ENCODE measurements around the gene DNAAF1. TPM values are rescaled to one million over a fixed set of nuclear protein-coding genes. Genes with fewer than 3 reads are reported as not detected.

Gene DNAAF1
- total RNA-seq, 1 experiment from 2014 or later, result not detected

- Histone ChIP-seq H3K9me3 (ENCODE audit: low read length) (no peaks in the 10 kb centered on the region), H3K4me1 (ENCODE audit: low read length) (peaks cover 7% of the 10 kb centered on the region), H3K4me2 (ENCODE audit: low read depth, low read length, poor library complexity, severe bottlenecking) (no peak overlapping the region), H3K9ac (ENCODE audit: low read length) (no peak overlapping the region), H3K79me2 (ENCODE audit: low read length) (peaks cover 20% of the 10 kb centered on the region), H4K20me1 (ENCODE audit: insufficient read depth, low read depth, low read length) (0 out of 2 replicates have a peak, but pooled peaks cover 6% of the 10 kb centered on the region), H3K4me3 (ENCODE audit: low read length) (no peak overlapping the region), H2AFZ (ENCODE audit: low read length) (no peak overlapping the region), H3K36me3 (ENCODE audit: insufficient read depth, low read length) (no peaks in the 10 kb centered on the region), H3K27ac (ENCODE audit: low read length) (no peak overlapping the region), H3K27me3 (ENCODE audit: low read length) (no peaks in the 10 kb centered on the region), H3K9me2 (replicated peaks; ENCODE audit: insufficient read depth, low read length) (no peaks in the 10 kb centered on the region)
- no peak for DNase-seq
Observed at GRCh38 chr16:84180519-84181140, 35.5 kb downstream of the DNAAF1 start.

DNA sequence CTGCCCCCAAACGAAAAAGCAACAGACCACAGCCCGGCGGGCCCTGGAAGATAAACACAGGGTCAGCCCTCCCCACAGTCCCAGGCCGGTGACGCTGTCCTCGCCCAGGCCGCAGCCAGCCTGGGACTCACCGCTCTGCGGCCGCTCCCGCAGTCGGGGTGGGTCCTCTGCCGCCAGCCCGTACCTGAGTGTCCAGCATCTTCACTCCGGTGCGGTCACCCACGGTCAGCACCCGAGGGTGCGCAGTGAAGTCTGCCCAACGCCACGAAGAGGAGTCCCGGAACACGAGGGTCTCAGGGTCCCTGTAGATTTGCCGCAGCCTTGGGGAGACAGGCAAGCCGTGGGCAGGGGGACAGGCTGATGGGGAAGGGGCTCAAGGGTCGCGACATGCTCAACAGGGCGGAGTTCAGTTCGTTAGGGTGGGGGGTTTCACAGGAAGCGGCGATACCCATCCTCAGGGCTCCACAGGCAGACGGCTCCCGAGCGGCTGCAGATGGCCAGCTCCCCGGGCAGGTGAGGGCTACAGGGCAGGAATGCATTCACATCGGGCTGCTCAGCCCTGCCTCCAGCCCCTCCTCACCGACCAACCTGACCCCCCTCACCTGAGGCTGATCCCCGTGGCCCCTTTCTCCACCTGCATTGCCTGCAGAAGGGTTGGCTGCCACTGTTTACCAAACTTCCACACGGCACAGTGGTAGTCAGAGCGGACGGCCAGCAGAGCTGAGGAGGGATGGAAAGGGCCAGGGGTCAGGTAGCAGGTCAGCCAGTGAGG is 36.2 kb downstream of the DNAAF1 start:
- 0 out of 2 replicates have a peak, but pooled peaks cover 6% of the 10 kb centered on the region for H4K20me1 ChIP-seq (ENCODE audit: insufficient read depth, low read depth, low read length)
- no peak overlapping the region for H3K27ac ChIP-seq (ENCODE audit: low read length)
- no peak overlapping the region for H3K4me2 ChIP-seq (ENCODE audit: low read depth, low read length, poor library complexity, severe bottlenecking)
- H3K9me3 ChIP-seq (ENCODE audit: low read length), result no peaks in the 10 kb centered on the region
- no peak overlapping the region for H3K4me3 ChIP-seq (ENCODE audit: low read length)
- H3K9me2 ChIP-seq (replicated peaks; ENCODE audit: insufficient read depth, low read length), result no peaks in the 10 kb centered on the region
- no peak overlapping the region for H3K9ac ChIP-seq (ENCODE audit: low read length)
- no peaks in the 10 kb centered on the region for H3K27me3 ChIP-seq (ENCODE audit: low read length)
- no peak overlapping the region for H2AFZ ChIP-seq (ENCODE audit: low read length)
- H3K36me3 ChIP-seq (ENCODE audit: insufficient read depth, low read length), result no peaks in the 10 kb centered on the region
- peaks cover 27% of the 10 kb centered on the region for H3K79me2 ChIP-seq (ENCODE audit: low read length)
- DNase-seq, result no peak
- peaks cover 12% of the 10 kb centered on the region for H3K4me1 ChIP-seq (ENCODE audit: low read length)

- Histone ChIP-seq H3K4me1 (ENCODE audit: low read length) (peaks cover 12% of the 10 kb centered on the region), H3K4me2 (ENCODE audit: low read depth, low read length, poor library complexity, severe bottlenecking) (no peak overlapping the region), H2AFZ (ENCODE audit: low read length) (no peak overlapping the region), H3K36me3 (ENCODE audit: insufficient read depth, low read length) (no peaks in the 10 kb centered on the region), H3K4me3 (ENCODE audit: low read length) (no peak overlapping the region), H3K79me2 (ENCODE audit: low read length) (peaks cover 32% of the 10 kb centered on the region), H3K27ac (ENCODE audit: low read length) (no peak overlapping the region), H3K9ac (ENCODE audit: low read length) (no peak overlapping the region), H3K9me2 (replicated peaks; ENCODE audit: insufficient read depth, low read length) (no peaks in the 10 kb centered on the region), H3K9me3 (ENCODE audit: low read length) (no peaks in the 10 kb centered on the region), H3K27me3 (ENCODE audit: low read length) (no peaks in the 10 kb centered on the region), H4K20me1 (ENCODE audit: insufficient read depth, low read depth, low read length) (0 out of 2 replicates have a peak, but pooled peaks cover 6% of the 10 kb centered on the region)
- no peak for DNase-seq
Observed at GRCh38 chr16:84182104-84182503, 37.0 kb downstream of the DNAAF1 start.

DNA sequence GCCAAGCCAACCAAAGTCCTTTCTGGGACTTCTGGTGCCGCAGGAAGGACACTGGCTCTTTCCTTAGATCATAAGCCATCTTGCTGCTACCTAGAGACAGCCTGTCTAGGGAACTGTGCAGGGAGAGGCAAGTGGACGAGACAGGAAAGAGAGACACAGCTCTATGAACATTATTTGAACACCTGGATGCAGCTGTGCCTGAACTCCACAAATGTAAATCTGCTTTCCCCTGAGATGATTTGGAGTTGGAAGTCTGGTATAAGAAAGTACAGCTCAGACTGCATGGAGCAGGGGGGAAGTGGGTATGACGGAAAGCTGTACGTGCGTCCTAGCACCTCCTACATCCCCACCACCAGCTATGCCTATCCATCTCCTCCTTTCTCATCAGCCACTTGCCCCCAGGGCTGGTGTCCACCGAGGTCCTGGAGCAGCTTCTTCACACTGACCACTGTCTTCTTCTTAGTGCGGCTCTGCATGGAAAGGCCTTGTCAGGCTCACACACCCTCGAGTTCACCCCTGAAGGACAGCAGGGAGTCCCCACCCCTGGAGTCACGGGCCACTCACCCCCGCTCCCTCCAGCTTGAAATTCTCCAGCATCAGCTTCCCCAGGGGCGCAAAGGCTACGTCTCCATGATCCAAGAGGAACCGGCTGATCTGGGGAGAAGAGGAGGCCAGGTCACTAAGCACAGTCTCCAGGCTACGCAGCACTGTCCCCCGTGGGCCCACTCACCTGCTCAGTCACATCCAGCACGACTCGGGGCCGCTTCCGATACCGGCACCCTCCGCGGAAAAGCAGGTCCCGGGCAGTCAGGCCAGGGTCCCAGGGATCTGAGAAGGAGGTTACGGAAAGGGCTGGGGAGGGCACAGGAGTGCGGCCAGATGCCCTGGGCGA is 37.8 kb downstream of the DNAAF1 start:
- DNase-seq, result no peak
- Histone ChIP-seq H3K4me3 (ENCODE audit: low read length) (no peak overlapping the region), H3K27ac (ENCODE audit: low read length) (no peak overlapping the region), H3K9ac (ENCODE audit: low read length) (no peak overlapping the region), H3K79me2 (ENCODE audit: low read length) (peaks cover 32% of the 10 kb centered on the region), H2AFZ (ENCODE audit: low read length) (no peak overlapping the region), H3K9me2 (replicated peaks; ENCODE audit: insufficient read depth, low read length) (no peaks in the 10 kb centered on the region), H3K27me3 (ENCODE audit: low read length) (no peaks in the 10 kb centered on the region), H3K4me2 (ENCODE audit: low read depth, low read length, poor library complexity, severe bottlenecking) (no peak overlapping the region), H3K9me3 (ENCODE audit: low read length) (no peaks in the 10 kb centered on the region), H3K36me3 (ENCODE audit: insufficient read depth, low read length) (no peaks in the 10 kb centered on the region), H3K4me1 (ENCODE audit: low read length) (peaks cover 12% of the 10 kb centered on the region), H4K20me1 (ENCODE audit: insufficient read depth, low read depth, low read length) (0 out of 2 replicates have a peak, but pooled peaks cover 6% of the 10 kb centered on the region)

GRCh38 chr16:84183572-84183875 is 38.4 kb downstream of the DNAAF1 start:
- no peak overlapping the region for H2AFZ ChIP-seq (ENCODE audit: low read length)
- H3K4me3 ChIP-seq (ENCODE audit: low read length), result no peak overlapping the region
- no peaks in the 10 kb centered on the region for H3K36me3 ChIP-seq (ENCODE audit: insufficient read depth, low read length)

DNA sequence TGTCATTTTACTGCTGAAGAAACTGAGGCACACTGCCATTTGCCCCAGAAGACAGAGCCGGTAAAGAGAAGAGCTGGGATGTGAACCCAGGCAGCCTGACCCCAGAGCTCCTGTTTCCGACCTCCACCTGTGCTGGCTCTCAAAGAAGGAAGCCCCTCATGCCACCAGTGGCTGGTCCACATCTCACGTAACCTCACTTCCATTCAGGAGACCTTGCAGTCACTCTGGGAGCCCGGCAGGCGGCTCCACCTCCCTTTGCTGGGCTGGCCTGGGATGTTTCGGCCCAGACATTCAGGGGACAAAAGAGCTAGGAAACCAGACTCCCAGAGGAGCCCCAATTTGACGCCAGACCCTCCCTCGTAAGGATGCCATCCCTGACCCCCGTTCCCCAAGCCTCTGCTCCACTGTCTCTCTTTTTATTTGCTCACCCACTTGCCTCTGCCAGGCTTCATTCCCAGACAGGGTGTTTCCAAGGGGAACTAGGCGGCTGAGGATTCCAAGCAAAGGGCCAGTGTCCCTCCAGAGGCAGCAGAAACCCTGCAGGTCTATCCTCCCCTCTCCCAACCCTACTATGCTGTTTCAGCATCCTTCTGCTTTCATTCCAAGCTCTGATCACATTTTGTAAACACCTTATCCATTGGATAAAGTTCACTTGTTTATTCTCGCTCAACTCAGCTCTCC is 38.9 kb downstream of the DNAAF1 start:
- H3K4me3 ChIP-seq (ENCODE audit: low read length), result no peak overlapping the region
- no peak overlapping the region for H3K4me2 ChIP-seq (ENCODE audit: low read depth, low read length, poor library complexity, severe bottlenecking)
- no peaks in the 10 kb centered on the region for H3K36me3 ChIP-seq (ENCODE audit: insufficient read depth, low read length)
- DNase-seq, result no peak
- peaks cover 32% of the 10 kb centered on the region for H3K79me2 ChIP-seq (ENCODE audit: low read length)
- H4K20me1 ChIP-seq (ENCODE audit: insufficient read depth, low read depth, low read length), result 0 out of 2 replicates have a peak, but pooled peaks cover 6% of the 10 kb centered on the region
- no peak overlapping the region for H2AFZ ChIP-seq (ENCODE audit: low read length)
- H3K4me1 ChIP-seq (ENCODE audit: low read length), result peaks cover 12% of the 10 kb centered on the region
- no peak overlapping the region for H3K27ac ChIP-seq (ENCODE audit: low read length)
- H3K27me3 ChIP-seq (ENCODE audit: low read length), result no peaks in the 10 kb centered on the region
- no peaks in the 10 kb centered on the region for H3K9me3 ChIP-seq (ENCODE audit: low read length)
- H3K9ac ChIP-seq (ENCODE audit: low read length), result no peak overlapping the region
- H3K9me2 ChIP-seq (replicated peaks; ENCODE audit: insufficient read depth, low read length), result no peaks in the 10 kb centered on the region

More at GRCh38 chr16:84183572-84183875, 38.4 kb downstream of the DNAAF1 start:
- Histone ChIP-seq H3K27me3 (ENCODE audit: low read length) (no peaks in the 10 kb centered on the region), H3K27ac (ENCODE audit: low read length) (no peak overlapping the region), H3K9me3 (ENCODE audit: low read length) (no peaks in the 10 kb centered on the region), H4K20me1 (ENCODE audit: insufficient read depth, low read depth, low read length) (0 out of 2 replicates have a peak, but pooled peaks cover 6% of the 10 kb centered on the region), H3K9ac (ENCODE audit: low read length) (no peak overlapping the region), H3K9me2 (replicated peaks; ENCODE audit: insufficient read depth, low read length) (no peaks in the 10 kb centered on the region), H3K4me2 (ENCODE audit: low read depth, low read length, poor library complexity, severe bottlenecking) (no peak overlapping the region), H3K79me2 (ENCODE audit: low read length) (peaks cover 32% of the 10 kb centered on the region), H3K4me1 (ENCODE audit: low read length) (peaks cover 12% of the 10 kb centered on the region)
- DNase-seq, result no peak

GRCh38 chr16:84184775-84185174 is 39.7 kb downstream of the DNAAF1 start:
- Histone ChIP-seq H3K9me2 (replicated peaks; ENCODE audit: insufficient read depth, low read length) (no peaks in the 10 kb centered on the region), H3K27ac (ENCODE audit: low read length) (no peak overlapping the region), H3K4me3 (ENCODE audit: low read length) (no peak overlapping the region), H3K9me3 (ENCODE audit: low read length) (no peaks in the 10 kb centered on the region), H3K9ac (ENCODE audit: low read length) (no peak overlapping the region), H4K20me1 (ENCODE audit: insufficient read depth, low read depth, low read length) (0 out of 2 replicates have a peak, but pooled peaks cover 6% of the 10 kb centered on the region), H3K27me3 (ENCODE audit: low read length) (no peaks in the 10 kb centered on the region), H2AFZ (ENCODE audit: low read length) (no peak overlapping the region), H3K4me1 (ENCODE audit: low read length) (peaks cover 12% of the 10 kb centered on the region), H3K4me2 (ENCODE audit: low read depth, low read length, poor library complexity, severe bottlenecking) (no peak overlapping the region), H3K79me2 (ENCODE audit: low read length) (peaks cover 32% of the 10 kb centered on the region), H3K36me3 (ENCODE audit: insufficient read depth, low read length) (no peaks in the 10 kb centered on the region)
- DNase-seq, result no peak
